GM19463 (cell line): ENCODE results near the gene PELI2.

Experiments used
- ATAC-seq: cut with Tn5 transposase; IDR thresholded peaks from one replicate; pipeline ENCODE4 v1.9.1; 2021; ENCODE audit warnings: mild to moderate bottlenecking, moderate library complexity; ENCODE audit not compliant: unreplicated experiment

PELI2 gene, protein sequence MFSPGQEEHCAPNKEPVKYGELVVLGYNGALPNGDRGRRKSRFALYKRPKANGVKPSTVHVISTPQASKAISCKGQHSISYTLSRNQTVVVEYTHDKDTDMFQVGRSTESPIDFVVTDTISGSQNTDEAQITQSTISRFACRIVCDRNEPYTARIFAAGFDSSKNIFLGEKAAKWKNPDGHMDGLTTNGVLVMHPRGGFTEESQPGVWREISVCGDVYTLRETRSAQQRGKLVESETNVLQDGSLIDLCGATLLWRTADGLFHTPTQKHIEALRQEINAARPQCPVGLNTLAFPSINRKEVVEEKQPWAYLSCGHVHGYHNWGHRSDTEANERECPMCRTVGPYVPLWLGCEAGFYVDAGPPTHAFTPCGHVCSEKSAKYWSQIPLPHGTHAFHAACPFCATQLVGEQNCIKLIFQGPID

DNA sequence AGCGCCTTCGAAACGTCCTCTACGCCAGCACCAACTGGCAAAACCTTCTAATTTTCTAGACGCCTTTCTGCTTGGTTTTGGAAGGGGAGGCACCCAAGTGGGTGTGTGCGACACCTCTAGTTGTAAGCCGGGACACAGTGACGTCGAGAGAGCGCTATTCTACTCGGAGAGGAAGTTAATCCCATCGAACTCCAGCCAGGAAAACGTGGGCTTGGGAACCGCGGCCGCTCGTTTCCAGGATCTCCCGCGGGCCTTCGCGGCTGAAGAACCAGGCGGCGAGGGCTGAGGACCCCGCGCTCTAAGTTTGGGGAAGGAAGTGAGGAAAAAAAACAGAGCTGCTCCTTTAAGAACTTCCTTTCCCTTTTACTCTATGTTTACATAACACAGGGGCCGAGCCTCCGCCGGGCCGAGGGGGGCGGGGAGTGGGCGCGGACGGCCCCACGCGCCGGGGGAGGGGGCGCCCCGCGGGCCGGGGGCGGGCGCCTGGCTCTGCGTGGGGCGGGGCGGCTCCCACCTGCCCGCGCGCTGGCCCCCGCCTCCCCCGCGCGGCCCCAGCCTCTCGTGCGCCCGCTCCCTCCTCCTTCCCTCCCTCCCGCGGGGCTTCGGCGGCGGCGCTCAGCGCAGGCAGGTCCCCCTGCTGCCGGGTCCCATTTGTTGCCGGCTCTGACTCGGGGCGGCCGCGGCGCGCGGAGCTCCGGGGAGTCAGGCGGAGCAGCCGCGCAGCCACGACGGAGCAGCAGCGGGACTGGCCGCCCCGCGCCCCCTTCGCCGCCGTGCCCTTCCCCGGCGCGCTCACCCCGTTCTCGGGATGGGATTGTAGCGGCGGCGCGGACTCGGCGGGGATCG, at the start of gene PELI2:
Gene PELI2 (plus strand): TSS at position 647 of the 846 bp plus-strand sequence. CDS start 250 bp downstream, outside the sequence.
- peak; percentile 73 for ATAC-seq

- ATAC-seq = no peak
Measured at GRCh38 chr14:56073799-56074198, 44.4 kb upstream of the PELI2 start.

DNA sequence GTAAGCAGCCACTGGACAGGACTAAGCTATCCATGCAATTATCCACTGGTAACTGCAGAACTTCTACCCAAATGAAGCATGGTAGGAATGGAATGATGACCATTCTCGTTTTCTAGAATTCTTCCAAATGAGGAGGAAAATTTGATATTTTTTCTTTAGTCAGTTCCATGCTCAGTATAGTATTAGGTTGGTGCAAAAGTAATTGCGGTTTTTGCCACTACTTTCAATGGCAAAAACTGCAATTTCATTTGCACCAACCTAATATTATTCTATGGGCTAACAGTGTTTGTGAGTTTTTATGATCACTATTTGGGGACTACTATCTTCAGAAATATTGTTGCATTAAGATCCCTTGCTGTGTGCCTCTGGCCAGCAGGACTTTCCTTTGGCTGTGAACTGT, 42.9 kb upstream of the PELI2 start:
- ATAC-seq = no peak

GRCh38 chr14:56081139-56081538, 37.1 kb upstream of the PELI2 start:
- ATAC-seq = no peak

- no peak for ATAC-seq
Measured at GRCh38 chr14:56082880-56083279, 35.3 kb upstream of the PELI2 start.

DNA sequence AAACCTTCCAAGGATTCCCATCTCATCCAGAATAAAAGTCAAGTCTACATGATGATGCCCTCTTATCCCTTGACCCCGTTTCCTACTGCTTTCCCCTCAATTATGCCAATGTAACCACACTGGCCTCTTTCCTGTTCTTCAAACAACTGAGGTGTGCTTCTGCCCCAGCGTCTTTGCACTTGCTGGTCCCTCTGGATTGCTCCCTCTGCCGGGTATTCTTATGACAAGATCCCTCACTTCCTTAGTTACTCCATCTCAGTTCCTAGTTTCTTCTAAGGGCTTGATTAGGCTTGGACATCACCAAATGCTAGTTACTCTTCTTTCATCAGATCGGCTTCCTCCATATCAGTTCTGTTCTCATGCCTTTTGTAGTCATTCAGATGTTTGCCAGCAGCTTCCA, 32.7 kb upstream of the PELI2 start:
- no peak for ATAC-seq

- no peak for ATAC-seq
Measured at GRCh38 chr14:56087671-56088471, 30.3 kb upstream of the PELI2 start.

GRCh38 chr14:56088941-56089340, 29.3 kb upstream of the PELI2 start:
- ATAC-seq = no peak

- ATAC-seq = no peak
Measured at GRCh38 chr14:56092763-56093162, 25.4 kb upstream of the PELI2 start.

- no peak for ATAC-seq
Measured at GRCh38 chr14:56094076-56094475, 24.1 kb upstream of the PELI2 start.

DNA sequence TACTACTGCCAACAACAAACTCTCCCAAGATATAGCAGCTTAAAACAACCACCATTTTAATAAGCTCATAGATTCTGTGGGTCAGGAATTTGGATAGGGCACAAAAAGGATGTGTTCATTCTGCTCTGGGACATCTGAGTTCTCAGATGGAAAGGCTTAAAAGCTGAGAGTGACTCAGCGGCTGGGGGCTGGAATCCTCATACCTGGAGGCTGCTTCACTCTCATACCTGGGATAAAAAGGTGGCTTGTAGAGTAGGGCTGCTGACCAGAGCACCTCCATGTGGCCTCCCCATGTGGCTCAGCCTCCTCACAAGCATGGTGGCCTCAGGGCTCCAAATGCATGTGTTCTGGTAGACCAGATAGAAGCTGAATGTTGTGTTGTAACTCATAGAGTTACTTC, 20.2 kb upstream of the PELI2 start:
- ATAC-seq = no peak

- ATAC-seq = no peak
Measured at GRCh38 chr14:56099081-56099797, 19.0 kb upstream of the PELI2 start.

DNA sequence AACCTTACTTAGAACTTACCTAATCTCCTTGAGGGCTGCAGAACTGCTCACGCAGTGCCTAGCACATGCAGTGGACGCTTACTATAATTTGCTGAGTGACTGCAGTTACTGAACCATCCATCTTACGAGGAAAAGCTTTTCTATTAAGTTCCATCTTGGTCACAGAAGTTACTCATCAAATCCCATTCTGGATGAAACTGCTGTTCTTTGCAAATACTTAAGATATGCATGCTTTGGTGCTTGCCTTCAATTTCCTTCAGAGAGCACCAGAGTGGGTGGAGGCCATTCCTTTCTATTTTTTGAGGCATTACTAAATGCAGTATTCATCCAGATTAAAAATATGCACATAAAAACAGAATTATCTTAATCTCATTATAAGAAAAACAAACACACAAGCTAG, 17.7 kb upstream of the PELI2 start:
- ATAC-seq = no peak

DNA sequence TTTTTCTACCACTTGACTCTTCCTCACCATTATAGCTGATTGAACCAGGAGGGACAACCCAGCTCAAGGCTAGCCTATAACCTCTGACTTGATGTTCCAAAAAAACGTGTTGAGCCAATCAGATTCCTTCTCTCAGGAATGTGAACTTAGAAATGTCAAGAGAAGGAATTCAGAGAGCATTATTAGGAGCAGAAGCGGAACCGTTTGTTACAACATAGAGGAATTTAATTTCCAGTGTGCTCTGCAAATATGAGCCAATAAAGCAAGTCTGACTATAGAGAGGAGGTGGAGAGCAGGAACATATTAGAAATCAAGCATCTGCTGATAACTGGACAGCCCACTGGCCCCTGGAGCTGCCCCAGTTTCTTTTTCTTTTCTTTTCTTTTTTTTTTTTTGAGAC, 15.3 kb upstream of the PELI2 start:
- ATAC-seq = no peak

GRCh38 chr14:56107615-56108014, 10.6 kb upstream of the PELI2 start:
- ATAC-seq = no peak

DNA sequence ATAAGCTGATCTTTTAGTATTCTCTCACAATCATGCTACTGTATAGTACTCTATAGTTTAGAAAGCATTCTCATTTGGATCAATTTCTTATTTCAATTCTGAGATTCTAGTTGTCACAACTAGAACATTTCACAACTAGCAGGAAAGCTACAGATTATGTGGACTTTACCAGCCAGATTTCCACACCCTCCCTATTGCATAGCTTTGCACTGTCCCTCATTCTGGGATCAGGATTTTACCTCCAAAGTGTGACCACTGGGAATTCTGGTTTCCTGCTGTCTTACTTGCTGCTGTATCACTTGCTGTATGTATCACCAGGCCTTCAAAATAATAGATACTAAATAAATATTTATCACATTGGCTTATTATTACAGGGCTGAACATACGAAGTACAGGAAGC, 10.2 kb upstream of the PELI2 start:
- ATAC-seq = no peak

GRCh38 chr14:56112781-56113180, 5.4 kb upstream of the PELI2 start:
- no peak for ATAC-seq

- ATAC-seq = no peak
Measured at GRCh38 chr14:56115334-56115870, 2.8 kb upstream of the PELI2 start.

DNA sequence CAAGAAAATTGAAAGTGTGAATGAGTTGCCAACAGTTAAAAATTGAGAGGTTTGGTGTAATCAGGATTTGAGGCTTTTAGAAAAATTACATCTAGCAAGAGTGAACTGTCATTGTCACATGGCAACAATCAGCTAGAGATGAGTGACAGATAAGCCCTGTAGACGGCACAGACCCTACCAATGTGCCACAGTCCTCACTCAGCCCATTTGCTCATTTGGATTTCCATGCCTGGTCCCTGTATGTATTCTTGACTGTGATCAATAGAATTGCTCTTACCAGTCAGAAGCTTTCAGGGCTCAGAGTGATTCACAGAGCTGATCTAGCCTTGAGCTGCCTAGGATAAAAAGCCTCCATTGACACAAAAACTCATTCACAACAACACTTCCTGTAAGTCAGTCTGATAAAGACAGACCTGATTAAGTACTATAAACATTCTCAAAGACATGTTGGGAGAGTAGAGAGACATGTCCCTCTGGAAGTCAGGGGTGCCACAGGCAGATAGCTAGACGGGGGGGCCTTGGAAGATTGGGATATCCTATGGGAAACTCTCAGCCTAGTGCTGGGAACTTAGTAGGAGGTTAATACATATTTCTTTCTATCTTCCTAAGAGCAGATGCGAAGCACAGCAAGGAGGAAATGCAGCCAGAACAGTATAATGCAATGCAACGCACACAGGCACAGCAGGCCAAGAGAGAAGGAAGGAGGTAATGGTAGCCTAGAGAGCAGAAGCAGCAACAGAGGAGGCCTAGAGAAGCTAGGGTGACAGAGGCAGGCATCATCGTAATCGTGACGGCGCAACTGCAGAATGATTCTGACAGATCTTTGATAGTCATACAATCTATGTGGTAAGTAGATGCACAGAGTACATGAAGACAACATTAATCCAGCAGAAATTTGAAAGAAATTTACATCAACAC, 2.0 kb upstream of the PELI2 start:
- ATAC-seq = no peak
